K562 (cell line): ENCODE results near the gene STIL. TPM values are rescaled to one million over a fixed set of nuclear protein-coding genes. Genes with fewer than 3 reads are reported as not detected.

Source experiments
- ATF4 ChIP-seq: fragments of 450-650 bp; formaldehyde crosslinking; IDR thresholded peaks from 2 replicates; pipeline ENCODE4 v1.4.0; 2022; ENCODE audit warnings: mild to moderate bottlenecking, moderate library complexity
- BCOR ChIP-seq: fragments of 450-650 bp; IDR thresholded peaks from 2 replicates; pipeline ENCODE4 v1.6.1; 2016
- CXXC5 ChIP-seq: fragments of 250-450 bp; sonication (Bioruptor Pico); IDR thresholded peaks from 2 replicates; pipeline ENCODE4 v1.8.0; 2022; ENCODE audit warnings: inconsistent platforms, mild to moderate bottlenecking, moderate library complexity
- ETV5 ChIP-seq: sonication (generic); formaldehyde crosslinking; IDR thresholded peaks from 2 replicates; pipeline ENCODE4 v1.4.0; 2020; ENCODE audit warnings: low read depth, mild to moderate bottlenecking, missing genetic modification reagents
- FOXM1 ChIP-seq, 2 experiments: fragments of 450-650 bp in 1 of 2; sonication (generic) in 1 of 2; formaldehyde crosslinking in 1 of 2; IDR thresholded peaks; 2 replicates each; pipeline versions ENCODE4 v1.6.1 to v1.9.0; 2017 to 2022; ENCODE audit warnings: low read depth in 2 of 2, mild to moderate bottlenecking in 2 of 2, missing genetic modification reagents in 1 of 2, moderate library complexity in 1 of 2
- GABPB1 ChIP-seq: sonication (generic); formaldehyde crosslinking; IDR thresholded peaks from 2 replicates; pipeline ENCODE4 v1.8.0; 2022; ENCODE audit warnings: mild to moderate bottlenecking, missing genetic modification reagents
- GTF2E2 ChIP-seq: fragments of 200-800 bp; sonication (Bioruptor generic); IDR thresholded peaks from 2 replicates; pipeline ENCODE4 v1.6.1; 2016; ENCODE audit warnings: missing genetic modification characterization, missing compliant biosample characterization
- HLTF ChIP-seq: fragments of 450-650 bp; IDR thresholded peaks from 2 replicates; pipeline ENCODE4 v1.6.1; 2016
- HNRNPH1 ChIP-seq: fragments of 200-400 bp; formaldehyde crosslinking; optimal IDR thresholded peaks from 2 replicates; pipeline ENCODE3; 2017; ENCODE audit warnings: low read depth, mild to moderate bottlenecking, low read length, moderate library complexity
- MAFK ChIP-seq: IDR thresholded peaks from 2 replicates; pipeline ENCODE4 v1.6.1; 2011; ENCODE audit warnings: low read length, improper control_type of control experiment
- MEIS2 ChIP-seq: fragments of 450-650 bp; IDR thresholded peaks from 2 replicates; pipeline ENCODE4 v1.6.1; 2014; ENCODE audit warnings: mild to moderate bottlenecking; ENCODE audit not compliant: partially characterized antibody
- MXD1 ChIP-seq: fragments of 250-450 bp; sonication (Bioruptor Pico); IDR thresholded peaks from 2 replicates; pipeline ENCODE4 v1.8.0; 2021; ENCODE audit warnings: borderline replicate concordance, mild to moderate bottlenecking, moderate library complexity; ENCODE audit not compliant: poor library complexity, severe bottlenecking
- NCOA4 ChIP-seq: fragments of 450-650 bp; IDR thresholded peaks from 2 replicates; pipeline ENCODE4 v1.6.1; 2018; ENCODE audit warnings: mild to moderate bottlenecking; ENCODE audit not compliant: partially characterized antibody
- NFATC3 ChIP-seq: fragments of 450-650 bp; IDR thresholded peaks from 2 replicates; pipeline ENCODE4 v1.6.1; 2017; ENCODE audit warnings: mild to moderate bottlenecking
- RBM15 ChIP-seq: fragments of 200-400 bp; formaldehyde crosslinking; IDR thresholded peaks from 2 replicates; pipeline ENCODE4 v1.6.1; 2018; ENCODE audit warnings: mild to moderate bottlenecking, low read length, moderate library complexity; ENCODE audit not compliant: insufficient read depth
- SAFB ChIP-seq: fragments of 200-400 bp; formaldehyde crosslinking; IDR thresholded peaks from 2 replicates; pipeline ENCODE4 v1.6.1; 2017; ENCODE audit warnings: low read depth, low read length, borderline replicate concordance
- SMARCB1 ChIP-seq: IDR thresholded peaks from 2 replicates; pipeline ENCODE4 v1.6.1; 2011; ENCODE audit warnings: improper control_type of control experiment, low read depth; ENCODE audit not compliant: insufficient read length
- TAF15 ChIP-seq: fragments of 200-400 bp; formaldehyde crosslinking; IDR thresholded peaks from 2 replicates; pipeline ENCODE4 v1.6.1; 2017; ENCODE audit warnings: mild to moderate bottlenecking, low read depth, low read length, moderate library complexity
- TFAP4 ChIP-seq: sonication (generic); formaldehyde crosslinking; IDR thresholded peaks from 2 replicates; pipeline ENCODE4 v1.8.0; 2022; ENCODE audit warnings: missing genetic modification reagents, mild to moderate bottlenecking, moderate library complexity, borderline replicate concordance
- ZNF444 ChIP-seq: fragments of 250-450 bp; sonication (Bioruptor Pico); IDR thresholded peaks from 2 replicates; pipeline ENCODE4 v1.4.0; 2020; ENCODE audit warnings: mild to moderate bottlenecking, moderate library complexity
- ZNF592 ChIP-seq: fragments of 450-650 bp; IDR thresholded peaks from 2 replicates; pipeline ENCODE4 v1.6.1; 2017; ENCODE audit warnings: antibody characterized with exemption, mild to moderate bottlenecking
- ZNF766 ChIP-seq: fragments of 200-800 bp; sonication (Bioruptor generic); conservative IDR thresholded peaks from 2 replicates; pipeline ENCODE4 v1.6.1; 2016; ENCODE audit warnings: missing genetic modification characterization, missing compliant biosample characterization
- polyA plus RNA-seq, 8 experiments: library from polyadenylated mRNA; depleted of rRNA in 4 of 8; stranded (reverse) in 5 of 8; unstranded in 3 of 8; fragments of >200 nt; fragmentation: Nextera tagmentation in 2 of 8; fragmentation: Illumina TruSeq in 1 of 8; extraction: Ambion mirVana in 2 of 8; extraction: Trizol in 1 of 8; gene quantifications; 2 replicates each; pipeline versions ENCODE4 v1.2.1 to v1.2.3, GENCODE V29; 2011 to 2014; ENCODE audit warnings: inconsistent platforms in 1 of 8, missing spikeins in 1 of 8
- total RNA-seq, 7 experiments: library from RNA; depleted of rRNA in 6 of 7; stranded (reverse); fragments of >200 nt in 6 of 7; fragmentation: Illumina TruSeq in 2 of 7; extraction: Trizol in 2 of 7; gene quantifications; 2 replicates each; pipeline versions ENCODE4 v1.2.1 to v1.2.3, GENCODE V29; 2011 to 2021; ENCODE audit warnings: low replicate concordance in 1 of 7

The STIL gene
- total and polyA plus RNA-seq, 9 of the 15 experiments (the other 6 are each of a cell fraction or from before 2014, with no cell fraction given), result 10.5 to 77.4 (median 39.6) TPM

- TF ChIP-seq MAFK, result peak; percentile 31; the same call in 1 of the 2 replicates
- TF ChIP-seq SMARCB1, result no peak
- TF ChIP-seq RBM15, result no peak
- TF ChIP-seq NFATC3, result 0 out of 2 replicates have a peak, but pooled peaks have one; percentile 76
- TF ChIP-seq ATF4 (CRISPR knock-in tag), result 0 out of 2 replicates have a peak, but pooled peaks have one; percentile 58
- TF ChIP-seq ZNF766 (CRISPR knock-in tag), result peak; percentile 3; the same call in 1 of the 2 replicates
- no peak for TF ChIP-seq TAF15
- peak; percentile 44 for TF ChIP-seq ZNF592
- TF ChIP-seq GTF2E2, result peak; percentile 91
- TF ChIP-seq CXXC5, result no peak
- 0 out of 2 replicates have a peak, but pooled peaks have one; percentile 7 for TF ChIP-seq GABPB1 (CRISPR knock-in tag)
- TF ChIP-seq MEIS2, result no peak
- TF ChIP-seq BCOR, result peak; percentile 34
- peak; percentile 11; the same call in 1 of the 2 replicates for TF ChIP-seq FOXM1 (IDR thresholded peaks at IDR 0.05; ENCODE audit: low read depth)
- TF ChIP-seq FOXM1 (CRISPR knock-in tag; IDR thresholded peaks at IDR 0.05; ENCODE audit: low read depth), result no peak
- no peak for TF ChIP-seq ETV5
- no peak; the same call in 1 of the 2 replicates for TF ChIP-seq HLTF
- no peak for TF ChIP-seq SAFB
- TF ChIP-seq NCOA4, result no peak
- no peak for TF ChIP-seq HNRNPH1
- no peak for TF ChIP-seq MXD1 (CRISPR knock-in tag)
- no peak for TF ChIP-seq TFAP4 (CRISPR knock-in tag)
- TF ChIP-seq ZNF444 (CRISPR knock-in tag), result no peak
Observed at GRCh38 chr1:47334765-47335435, 21.0 kb upstream of the STIL start (continued).
